NB4 (cell line): Measurements from ENCODE around the gene PPM1F.
A peak's percentile ranks its signal among the peaks of the same experiment; 100 is the strongest.

ENCODE experiments used
- DNase-seq: peaks from one replicate; pipeline ENCODE4 v3.0.0; 2010; ENCODE audit warnings: low read depth
- H3K4me3 ChIP-seq: one replicate; pipeline ENCODE4 v1.5.1; 2011; ENCODE audit warnings: mild to moderate bottlenecking, low read depth, low read length, moderate library complexity
- MYC ChIP-seq: IDR thresholded peaks from 2 replicates; pipeline ENCODE4 v1.6.1; 2011; ENCODE audit warnings: low read depth, low read length
- POLR2A ChIP-seq: IDR thresholded peaks from 2 replicates; pipeline ENCODE4 v1.6.1; 2011; ENCODE audit warnings: mild to moderate bottlenecking; ENCODE audit not compliant: insufficient read length; ENCODE audit errors: extremely low read depth
- TF ChIP-seq, protein P1 (sequence below): IDR thresholded peaks from one replicate; pipeline ENCODE4 v1.5.1; 2012; ENCODE audit warnings: low read depth, low read length
- TF ChIP-seq, protein P2 (sequence below): IDR thresholded peaks from 2 replicates; pipeline ENCODE4 v1.6.1; 2011; ENCODE audit warnings: low read depth, low read length

Gene PPM1F

DNA sequence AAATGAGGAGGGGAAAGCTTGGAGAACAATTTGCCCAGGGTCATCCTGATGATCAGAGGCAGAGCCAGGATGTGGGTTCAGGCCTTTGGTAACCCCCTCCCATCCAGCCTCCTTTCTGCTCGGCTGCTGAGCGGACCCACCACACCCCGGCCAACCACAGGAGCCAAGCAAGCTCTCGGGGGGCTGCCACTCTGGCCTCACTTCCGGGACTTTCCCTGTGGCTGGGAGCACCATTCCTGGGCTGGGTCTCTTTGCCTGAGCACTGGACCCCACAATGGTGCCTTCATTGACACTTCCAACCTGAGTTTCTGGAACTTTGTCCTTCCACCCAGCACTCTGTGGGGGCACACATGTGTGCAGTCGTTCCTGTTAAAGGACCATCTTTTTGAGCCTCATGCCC lies 20.2 kb upstream of the PPM1F start:
- TF ChIP-seq, protein P1, sequence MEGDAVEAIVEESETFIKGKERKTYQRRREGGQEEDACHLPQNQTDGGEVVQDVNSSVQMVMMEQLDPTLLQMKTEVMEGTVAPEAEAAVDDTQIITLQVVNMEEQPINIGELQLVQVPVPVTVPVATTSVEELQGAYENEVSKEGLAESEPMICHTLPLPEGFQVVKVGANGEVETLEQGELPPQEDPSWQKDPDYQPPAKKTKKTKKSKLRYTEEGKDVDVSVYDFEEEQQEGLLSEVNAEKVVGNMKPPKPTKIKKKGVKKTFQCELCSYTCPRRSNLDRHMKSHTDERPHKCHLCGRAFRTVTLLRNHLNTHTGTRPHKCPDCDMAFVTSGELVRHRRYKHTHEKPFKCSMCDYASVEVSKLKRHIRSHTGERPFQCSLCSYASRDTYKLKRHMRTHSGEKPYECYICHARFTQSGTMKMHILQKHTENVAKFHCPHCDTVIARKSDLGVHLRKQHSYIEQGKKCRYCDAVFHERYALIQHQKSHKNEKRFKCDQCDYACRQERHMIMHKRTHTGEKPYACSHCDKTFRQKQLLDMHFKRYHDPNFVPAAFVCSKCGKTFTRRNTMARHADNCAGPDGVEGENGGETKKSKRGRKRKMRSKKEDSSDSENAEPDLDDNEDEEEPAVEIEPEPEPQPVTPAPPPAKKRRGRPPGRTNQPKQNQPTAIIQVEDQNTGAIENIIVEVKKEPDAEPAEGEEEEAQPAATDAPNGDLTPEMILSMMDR, result no peak
- TF ChIP-seq, protein P2, sequence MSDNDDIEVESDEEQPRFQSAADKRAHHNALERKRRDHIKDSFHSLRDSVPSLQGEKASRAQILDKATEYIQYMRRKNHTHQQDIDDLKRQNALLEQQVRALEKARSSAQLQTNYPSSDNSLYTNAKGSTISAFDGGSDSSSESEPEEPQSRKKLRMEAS, result no peak
- TF ChIP-seq POLR2A, result no peak
- TF ChIP-seq MYC, result no peak
- H3K4me3 ChIP-seq, result no peak overlapping the region
- DNase-seq, result no peak

DNA sequence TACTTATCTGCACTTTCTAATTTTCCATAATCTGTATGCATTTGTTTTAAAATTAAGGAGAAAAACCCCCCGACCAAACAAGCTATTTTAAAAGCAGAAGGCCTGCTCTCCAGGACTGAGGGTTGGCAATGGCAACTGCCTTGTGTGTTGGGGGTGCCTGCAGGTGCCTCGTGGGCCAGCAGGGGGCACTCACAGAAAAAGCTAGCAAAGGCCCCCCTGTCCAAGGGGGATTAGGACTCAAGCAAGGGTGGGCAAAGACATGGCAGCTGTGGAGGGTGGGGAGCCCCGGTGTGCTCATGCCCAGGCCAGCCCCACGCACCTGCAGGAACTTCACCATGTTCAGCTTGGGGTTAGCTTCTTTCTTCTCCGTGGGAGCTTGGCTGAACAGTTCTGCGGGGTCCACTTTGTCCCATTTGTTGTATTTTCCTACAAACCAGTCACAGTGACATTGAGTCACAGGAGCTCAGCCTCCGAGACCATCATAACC lies 19.7 kb upstream of the PPM1F start:
- H3K4me3 ChIP-seq, result no peak overlapping the region
- peak; percentile 49 for DNase-seq
- TF ChIP-seq MYC (no peak), POLR2A (no peak)
- TF ChIP-seq, protein P1, result peak; percentile 89
- TF ChIP-seq, protein P2, result peak; percentile 10; the same call in 1 of the 2 replicates

DNA sequence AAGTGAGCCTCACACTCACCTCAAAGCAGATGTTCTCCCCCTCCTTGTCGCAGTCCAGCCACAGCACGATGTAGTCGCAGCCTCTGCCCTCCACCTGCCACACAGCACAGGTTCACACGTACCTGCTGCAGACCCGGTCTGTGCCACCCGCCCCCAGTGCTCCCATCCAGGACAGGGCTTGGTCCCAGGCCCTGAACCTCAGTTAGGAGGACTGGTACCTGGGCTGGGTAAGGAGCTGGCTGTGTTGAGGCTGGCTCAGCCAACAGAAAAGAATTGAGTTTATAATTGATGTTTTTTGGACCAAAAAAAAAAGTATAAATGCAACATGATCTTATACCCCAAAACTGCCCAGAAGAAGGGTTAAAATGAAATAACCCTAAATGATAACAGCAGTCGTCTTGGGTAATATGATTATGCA lies 19.2 kb upstream of the PPM1F start:
- no peak for TF ChIP-seq POLR2A
- TF ChIP-seq, protein P2, result no peak
- no peak for TF ChIP-seq MYC
- TF ChIP-seq, protein P1, result no peak
- H3K4me3 ChIP-seq, result no peak overlapping the region
- DNase-seq, result no peak

DNA sequence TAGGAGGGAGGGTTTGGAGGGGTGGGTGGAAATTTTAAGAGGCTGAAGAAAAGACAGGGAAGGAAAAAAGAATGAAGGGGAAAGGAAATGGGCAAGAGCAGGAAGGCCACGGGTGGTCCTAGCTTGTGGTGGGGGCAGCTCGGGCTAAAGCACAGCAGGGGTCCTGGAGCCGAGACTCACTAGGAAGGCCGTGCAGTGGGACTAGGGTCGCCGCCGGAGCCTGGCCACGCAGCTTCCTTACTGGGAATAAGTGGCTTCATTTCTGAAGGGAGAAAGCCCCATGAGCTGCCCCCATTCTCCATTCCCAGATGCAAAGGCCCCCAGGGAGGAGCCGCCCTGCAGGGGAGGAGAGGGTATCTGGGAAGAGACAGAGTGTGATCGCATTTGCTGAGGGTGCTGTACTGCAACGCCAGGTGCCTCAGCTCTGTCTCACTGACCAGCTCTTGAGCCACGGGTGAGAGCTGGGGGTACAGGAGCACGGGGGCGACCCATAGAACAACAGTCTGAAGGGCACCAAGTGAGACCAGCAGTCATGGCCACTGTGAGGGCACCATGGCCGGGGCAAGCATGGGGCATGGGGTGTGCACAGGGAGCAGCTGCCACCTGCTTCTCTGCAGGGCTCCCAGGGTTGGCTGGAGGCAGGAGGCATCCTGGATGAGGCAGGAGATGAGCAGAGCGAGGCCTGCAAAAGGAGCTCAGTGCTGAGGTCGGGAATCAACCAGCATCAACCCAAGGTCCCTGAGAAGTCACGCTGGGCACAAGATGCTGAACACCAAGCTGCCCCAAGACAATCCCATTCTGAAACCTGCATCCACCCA lies 18.4 kb upstream of the PPM1F start:
- no peak for DNase-seq
- no peak overlapping the region for H3K4me3 ChIP-seq
- no peak for TF ChIP-seq MYC

DNA sequence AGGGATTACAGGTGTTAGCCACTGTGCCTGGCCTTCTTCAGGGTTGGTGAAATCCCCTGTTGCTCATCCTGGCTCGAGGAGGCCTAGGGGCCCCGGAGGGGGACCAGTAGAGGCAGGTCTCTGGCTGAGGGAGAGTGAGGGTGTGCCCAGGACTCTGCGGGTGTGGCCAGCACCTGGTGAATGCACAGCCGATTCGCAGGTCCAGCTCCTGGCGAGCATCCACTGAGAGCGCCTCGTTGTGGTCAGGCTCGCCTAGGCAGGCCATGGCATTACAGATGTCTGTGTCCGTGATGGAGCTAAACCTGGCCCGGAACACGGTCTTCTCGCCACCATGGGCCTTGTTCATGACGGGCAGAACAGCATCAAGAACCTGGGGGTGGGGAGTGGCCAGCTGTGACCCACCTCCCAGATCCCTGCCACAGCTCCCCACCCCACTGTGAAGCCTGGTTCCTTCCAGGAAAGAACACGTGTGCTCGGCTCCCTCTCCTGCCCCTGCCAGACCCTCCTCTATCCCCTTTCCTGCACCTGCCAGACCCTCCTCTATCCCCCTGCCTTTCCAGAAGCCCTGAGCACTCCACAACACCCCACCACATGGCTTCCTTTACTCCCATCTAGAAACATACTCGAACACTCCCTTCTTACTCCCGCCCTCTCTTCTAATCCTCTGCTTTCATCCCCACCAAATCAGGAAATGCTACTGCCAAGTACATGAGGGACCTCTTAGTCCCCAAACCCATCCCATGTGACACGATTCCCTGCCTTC lies 17.6 kb upstream of the PPM1F start:
- TF ChIP-seq MYC, result no peak
- TF ChIP-seq, protein P1, result no peak
- TF ChIP-seq, protein P2, result no peak
- no peak for TF ChIP-seq POLR2A
- no peak overlapping the region for H3K4me3 ChIP-seq
- no peak for DNase-seq
